Endodermal cell (in vitro differentiated cells): ENCODE results near the gene BCL11A. TPM values are rescaled to one million over a fixed set of nuclear protein-coding genes. Genes with fewer than 3 reads are reported as not detected.

Experiments
- DNase-seq: peaks from one replicate; pipeline ENCODE4 v3.0.0-alpha.2; 2017
- H3K27ac ChIP-seq: 2 replicates; pipeline ENCODE4 v1.5.1; 2013; ENCODE audit warnings: mild to moderate bottlenecking, low read depth, low read length, moderate library complexity
- H3K27me3 ChIP-seq: 2 replicates; pipeline ENCODE4 v1.6.1; 2013; ENCODE audit warnings: mild to moderate bottlenecking, low read length, moderate library complexity; ENCODE audit not compliant: insufficient read depth, control insufficient read depth, poor library complexity, severe bottlenecking
- H3K36me3 ChIP-seq: 2 replicates; pipeline ENCODE4 v1.7.0; 2013; ENCODE audit warnings: mild to moderate bottlenecking, low read length, moderate library complexity; ENCODE audit not compliant: control insufficient read depth, insufficient read depth
- H3K4me1 ChIP-seq: one replicate; pipeline ENCODE4 v1.7.0; 2013; ENCODE audit warnings: low read length; ENCODE audit not compliant: control insufficient read depth, insufficient read depth
- H3K4me3 ChIP-seq: 2 replicates; pipeline ENCODE4 v1.5.1; 2013; ENCODE audit warnings: mild to moderate bottlenecking, low read length, moderate library complexity
- H3K9ac ChIP-seq: 2 replicates; pipeline ENCODE4 v1.6.1; 2013; ENCODE audit warnings: mild to moderate bottlenecking, low read length, moderate library complexity; ENCODE audit not compliant: poor library complexity, severe bottlenecking; ENCODE audit errors: extremely low read depth
- H3K9me3 ChIP-seq: 2 replicates; pipeline ENCODE4 v1.6.1; 2013; ENCODE audit warnings: mild to moderate bottlenecking, low read length, moderate library complexity; ENCODE audit not compliant: control insufficient read depth
- H3K27ac Mint-ChIP-seq: 2 replicates; pipeline ENCODE4 v1.8.0; 2020; ENCODE audit warnings: mixed read lengths
- H3K27me3 Mint-ChIP-seq: 2 replicates; pipeline ENCODE4 v1.8.0; 2021; ENCODE audit warnings: mild to moderate bottlenecking, mixed read lengths; ENCODE audit not compliant: insufficient read depth
- H3K36me3 Mint-ChIP-seq: 2 replicates; pipeline ENCODE4 v1.8.0; 2020; ENCODE audit warnings: low read depth, mixed read lengths
- H3K4me1 Mint-ChIP-seq: 2 replicates; pipeline ENCODE4 v1.8.0; 2020; ENCODE audit warnings: mixed read lengths
- H3K4me3 Mint-ChIP-seq: 2 replicates; pipeline ENCODE4 v1.8.0; 2020; ENCODE audit warnings: mild to moderate bottlenecking, moderate library complexity, mixed read lengths
- H3K9me3 Mint-ChIP-seq: 2 replicates; pipeline ENCODE4 v1.8.0; 2020; ENCODE audit warnings: mild to moderate bottlenecking, mixed read lengths
- WGBS, 2 experiments: methylation state at CpG; one replicate each; pipeline versions ENCODE4 v1.1.5 to v1.1.7; 2013; ENCODE audit warnings: missing lambda C conversion rate in 2 of 2, mixed read lengths in 1 of 2; ENCODE audit not compliant: insufficient coverage in 1 of 2, insufficient read length in 1 of 2; 5-methylcytosine and 5-hydroxymethylcytosine counted together
- total RNA-seq, 2 donors: library from RNA; stranded (reverse); fragmentation: NEBNext Ultra II Directional in 1 of 2; extraction: Animal tissue kit (Norgen Biotek cat#: 25700) in 1 of 2; gene quantifications; 2 replicates in 1 of 2; 3 replicates in 1 of 2; pipeline ENCODE4 v1.2.1, GENCODE V29; 2021
- TF ChIP-seq, protein P1 (sequence below): fragments of 200-600 bp; sonication (generic); conservative IDR thresholded peaks from 2 replicates; pipeline ENCODE4 v1.5.0; 2021; ENCODE audit warnings: antibody characterized with exemption, mild to moderate bottlenecking

BCL11A gene
- total RNA-seq, 2 donors from 2014 or later = 14.7 to 16.3 TPM

DNA sequence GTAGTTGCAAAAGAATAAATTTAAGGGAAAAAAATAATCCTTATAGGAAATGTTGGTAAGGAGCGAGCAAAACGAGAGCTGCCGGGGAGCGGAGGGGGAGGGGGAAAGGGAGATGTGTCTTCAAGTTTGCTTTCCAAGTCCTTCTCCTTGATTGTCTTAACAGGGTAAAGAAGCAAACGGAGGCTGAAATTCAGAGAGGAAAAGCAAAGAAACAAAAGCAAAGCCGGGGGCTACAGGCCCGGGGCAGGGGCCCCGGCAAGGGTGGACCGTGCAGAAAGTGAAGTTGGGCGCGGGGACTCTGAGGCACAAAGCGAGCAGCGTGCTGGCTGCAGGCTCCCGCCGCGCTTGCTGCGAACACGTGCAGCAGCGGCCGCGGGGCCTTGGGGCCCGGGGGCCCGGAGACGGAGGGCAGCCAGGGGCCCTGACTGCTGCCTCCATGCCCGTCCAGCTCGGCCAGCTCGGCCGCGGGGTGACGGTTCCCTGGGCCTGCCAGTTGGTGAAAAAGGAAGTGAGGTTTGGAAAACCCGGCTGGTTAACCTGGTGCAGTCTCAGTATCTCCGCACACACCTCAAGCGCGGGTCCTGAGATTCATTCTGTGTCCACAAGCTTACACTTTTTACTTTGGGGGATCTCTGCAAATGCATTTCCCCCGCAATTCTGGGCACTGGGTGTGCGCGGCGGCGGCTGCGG lies 4.1 kb downstream of the BCL11A start:
- 0% methylated on average over 27 to 40 of the region's 40 CpGs for WGBS, 2 experiments
- H3K4me1 Mint-ChIP-seq = peaks cover 13% of the 10 kb centered on the region

DNA sequence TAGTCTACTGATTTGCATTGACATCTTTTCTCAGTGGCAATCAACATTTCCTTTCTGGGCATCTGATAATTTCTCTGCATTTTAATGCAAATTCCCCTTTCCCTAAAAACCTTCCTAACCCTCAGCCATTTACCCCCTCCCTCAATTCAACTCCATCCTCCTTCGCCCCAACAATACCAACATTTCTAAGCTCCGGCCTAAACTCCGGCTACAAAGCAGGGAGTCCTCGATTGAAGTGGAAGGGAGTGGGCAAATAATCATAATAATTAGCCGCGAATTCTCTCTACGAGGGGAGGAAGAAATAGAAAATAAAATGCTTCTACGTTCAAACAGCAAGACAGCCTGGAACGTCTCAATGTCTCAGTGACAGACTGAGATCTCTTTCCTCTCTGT lies 4.6 kb downstream of the BCL11A start:
- Histone ChIP-seq H3K4me1 (no peaks in the 10 kb centered on the region), H3K9me3 (no peaks in the 10 kb centered on the region), H3K36me3 (peaks cover 23% of the 10 kb centered on the region), H3K4me3 (peak overlapping the region; percentile 86), H3K9ac (peak overlapping the region; percentile 70), H3K27me3 (no peaks in the 10 kb centered on the region), H3K27ac (peak overlapping the region; percentile 97)
- DNase-seq = no peak
- 0 to 2% methylated on average over 5 to 9 of the region's 9 CpGs for WGBS, 2 experiments
- H3K4me3 Mint-ChIP-seq = peak overlapping the region; percentile 83
- peaks cover 6% of the 10 kb centered on the region for H3K27me3 Mint-ChIP-seq
- H3K9me3 Mint-ChIP-seq = no peaks in the 10 kb centered on the region
- peak overlapping the region; percentile 71 for H3K27ac Mint-ChIP-seq
- H3K36me3 Mint-ChIP-seq = peaks cover 16% of the 10 kb centered on the region
- TF ChIP-seq, protein P1, sequence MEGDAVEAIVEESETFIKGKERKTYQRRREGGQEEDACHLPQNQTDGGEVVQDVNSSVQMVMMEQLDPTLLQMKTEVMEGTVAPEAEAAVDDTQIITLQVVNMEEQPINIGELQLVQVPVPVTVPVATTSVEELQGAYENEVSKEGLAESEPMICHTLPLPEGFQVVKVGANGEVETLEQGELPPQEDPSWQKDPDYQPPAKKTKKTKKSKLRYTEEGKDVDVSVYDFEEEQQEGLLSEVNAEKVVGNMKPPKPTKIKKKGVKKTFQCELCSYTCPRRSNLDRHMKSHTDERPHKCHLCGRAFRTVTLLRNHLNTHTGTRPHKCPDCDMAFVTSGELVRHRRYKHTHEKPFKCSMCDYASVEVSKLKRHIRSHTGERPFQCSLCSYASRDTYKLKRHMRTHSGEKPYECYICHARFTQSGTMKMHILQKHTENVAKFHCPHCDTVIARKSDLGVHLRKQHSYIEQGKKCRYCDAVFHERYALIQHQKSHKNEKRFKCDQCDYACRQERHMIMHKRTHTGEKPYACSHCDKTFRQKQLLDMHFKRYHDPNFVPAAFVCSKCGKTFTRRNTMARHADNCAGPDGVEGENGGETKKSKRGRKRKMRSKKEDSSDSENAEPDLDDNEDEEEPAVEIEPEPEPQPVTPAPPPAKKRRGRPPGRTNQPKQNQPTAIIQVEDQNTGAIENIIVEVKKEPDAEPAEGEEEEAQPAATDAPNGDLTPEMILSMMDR = no peak
- H3K4me1 Mint-ChIP-seq = peaks cover 13% of the 10 kb centered on the region

More for the DNA sequence above, 4.1 kb downstream of the BCL11A start:
- Histone ChIP-seq H3K36me3 (peaks cover 18% of the 10 kb centered on the region), H3K27ac (peak overlapping the region; percentile 97), H3K9ac (peak overlapping the region; percentile 70), H3K4me3 (peak overlapping the region; percentile 86), H3K4me1 (no peaks in the 10 kb centered on the region), H3K9me3 (no peaks in the 10 kb centered on the region), H3K27me3 (peaks cover 2% of the 10 kb centered on the region)
- Mint-ChIP-seq H3K27ac (peak overlapping the region; percentile 92), H3K27me3 (peaks cover 6% of the 10 kb centered on the region), H3K4me3 (peak overlapping the region; percentile 83), H3K9me3 (no peaks in the 10 kb centered on the region), H3K36me3 (peaks cover 15% of the 10 kb centered on the region)
- TF ChIP-seq, protein P1 = no peak
- DNase-seq = peak; percentile 85

DNA sequence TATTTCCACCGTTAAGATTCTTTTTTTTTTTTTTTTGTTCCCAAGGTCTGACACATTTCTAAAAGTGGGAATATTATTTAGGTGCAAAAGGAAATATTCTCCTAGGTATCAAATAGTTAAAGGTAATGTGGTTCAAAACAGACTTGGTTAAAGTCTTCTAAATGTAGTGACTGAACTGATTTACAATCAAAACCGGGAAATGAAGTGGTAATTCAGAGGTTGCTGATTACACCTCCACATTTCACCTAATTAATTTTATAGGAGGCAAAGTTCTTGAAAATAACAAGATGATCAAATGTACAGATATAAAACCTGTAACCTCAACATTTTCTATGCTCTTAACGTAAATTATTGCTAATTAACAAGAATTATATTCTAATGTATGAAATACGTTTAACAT lies 5.1 kb downstream of the BCL11A start:
- no peak for DNase-seq
- Mint-ChIP-seq H3K27ac (no peak overlapping the region), H3K4me3 (peak overlapping the region; percentile 83), H3K9me3 (no peaks in the 10 kb centered on the region), H3K36me3 (peaks cover 16% of the 10 kb centered on the region), H3K4me1 (peaks cover 13% of the 10 kb centered on the region), H3K27me3 (peaks cover 6% of the 10 kb centered on the region)
- 41% methylated on average over 3 of the region's 4 CpGs; no CpG with 5 or more reads in 1 of the 2 experiments for WGBS, 2 experiments
- H3K9me3 ChIP-seq = no peaks in the 10 kb centered on the region
- H3K36me3 ChIP-seq = peaks cover 24% of the 10 kb centered on the region
- H3K27ac ChIP-seq = no peak overlapping the region
- TF ChIP-seq, protein P1 = no peak
- H3K9ac ChIP-seq = no peak overlapping the region
- H3K4me3 ChIP-seq = peak overlapping the region; percentile 86
- H3K27me3 ChIP-seq = no peaks in the 10 kb centered on the region
- H3K4me1 ChIP-seq = no peaks in the 10 kb centered on the region
